LNCaP clone FGC (cell line): ENCODE data around the gene PRKG1.

Experiments used
- DNase-seq: peaks from one replicate; pipeline ENCODE4 v3.0.0-alpha.2; 2011; ENCODE audit warnings: low read depth
- H3K4me3 ChIP-seq: 2 replicates; pipeline ENCODE4 v1.5.1; 2011; ENCODE audit warnings: mild to moderate bottlenecking, low read depth, low read length, control low read depth
- TF ChIP-seq, protein P1 (sequence below): IDR thresholded peaks from 2 replicates; pipeline ENCODE4 v1.5.1; 2012; ENCODE audit warnings: mild to moderate bottlenecking; ENCODE audit not compliant: control insufficient read depth, insufficient read depth; ENCODE audit errors: extremely low read depth

PRKG1 gene

DNA sequence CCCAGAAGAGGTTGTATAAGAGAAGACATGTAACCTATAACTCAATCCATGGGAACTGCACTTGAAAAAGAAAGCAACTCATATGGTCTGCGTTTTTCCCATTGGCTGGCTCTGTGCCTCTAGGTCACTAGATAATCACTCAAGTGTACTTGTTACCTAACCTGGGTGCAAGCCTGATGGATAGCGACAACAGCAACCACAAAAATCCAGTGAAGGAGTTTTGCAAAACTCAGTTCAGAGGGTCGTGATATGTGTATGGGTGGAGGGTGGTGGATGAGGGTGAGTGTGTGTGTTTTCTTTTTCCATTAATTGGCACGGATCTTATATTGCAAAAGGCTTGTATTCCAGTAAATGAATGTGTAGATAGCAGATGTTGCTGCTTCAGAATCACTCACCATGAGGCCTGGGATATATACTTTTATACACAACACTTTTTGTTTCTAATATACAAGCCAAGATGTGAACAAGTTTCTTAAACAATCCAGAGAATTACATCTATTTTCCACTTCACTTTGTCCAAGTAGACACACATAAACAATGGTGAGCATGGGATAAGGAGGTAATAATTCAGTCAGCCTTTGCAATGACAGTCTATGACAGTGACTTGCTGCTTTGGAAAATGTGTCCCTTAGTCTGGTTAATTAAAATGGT, 952.9 kb downstream of the PRKG1 start:
- TF ChIP-seq, protein P1, sequence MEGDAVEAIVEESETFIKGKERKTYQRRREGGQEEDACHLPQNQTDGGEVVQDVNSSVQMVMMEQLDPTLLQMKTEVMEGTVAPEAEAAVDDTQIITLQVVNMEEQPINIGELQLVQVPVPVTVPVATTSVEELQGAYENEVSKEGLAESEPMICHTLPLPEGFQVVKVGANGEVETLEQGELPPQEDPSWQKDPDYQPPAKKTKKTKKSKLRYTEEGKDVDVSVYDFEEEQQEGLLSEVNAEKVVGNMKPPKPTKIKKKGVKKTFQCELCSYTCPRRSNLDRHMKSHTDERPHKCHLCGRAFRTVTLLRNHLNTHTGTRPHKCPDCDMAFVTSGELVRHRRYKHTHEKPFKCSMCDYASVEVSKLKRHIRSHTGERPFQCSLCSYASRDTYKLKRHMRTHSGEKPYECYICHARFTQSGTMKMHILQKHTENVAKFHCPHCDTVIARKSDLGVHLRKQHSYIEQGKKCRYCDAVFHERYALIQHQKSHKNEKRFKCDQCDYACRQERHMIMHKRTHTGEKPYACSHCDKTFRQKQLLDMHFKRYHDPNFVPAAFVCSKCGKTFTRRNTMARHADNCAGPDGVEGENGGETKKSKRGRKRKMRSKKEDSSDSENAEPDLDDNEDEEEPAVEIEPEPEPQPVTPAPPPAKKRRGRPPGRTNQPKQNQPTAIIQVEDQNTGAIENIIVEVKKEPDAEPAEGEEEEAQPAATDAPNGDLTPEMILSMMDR: no peak
- no peak for DNase-seq
- H3K4me3 ChIP-seq: no peak overlapping the region

DNA sequence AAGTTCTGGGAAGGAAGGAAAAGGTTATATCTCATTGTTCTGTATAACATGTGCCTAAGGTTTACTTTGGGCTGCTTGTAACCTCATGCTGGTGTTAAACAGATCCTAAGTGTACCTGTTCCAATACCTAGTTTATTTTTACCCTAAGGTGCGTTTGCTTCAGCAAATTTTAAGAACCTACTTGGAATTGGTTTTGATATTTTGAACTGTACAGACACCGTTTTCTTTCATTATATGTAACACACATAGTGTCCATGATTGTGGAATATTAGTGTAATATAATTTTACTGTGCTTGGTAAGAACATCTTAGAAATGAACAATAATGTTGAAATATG, 954.2 kb downstream of the PRKG1 start:
- H3K4me3 ChIP-seq: no peak overlapping the region
- TF ChIP-seq, protein P1: no peak
- DNase-seq: no peak

DNA sequence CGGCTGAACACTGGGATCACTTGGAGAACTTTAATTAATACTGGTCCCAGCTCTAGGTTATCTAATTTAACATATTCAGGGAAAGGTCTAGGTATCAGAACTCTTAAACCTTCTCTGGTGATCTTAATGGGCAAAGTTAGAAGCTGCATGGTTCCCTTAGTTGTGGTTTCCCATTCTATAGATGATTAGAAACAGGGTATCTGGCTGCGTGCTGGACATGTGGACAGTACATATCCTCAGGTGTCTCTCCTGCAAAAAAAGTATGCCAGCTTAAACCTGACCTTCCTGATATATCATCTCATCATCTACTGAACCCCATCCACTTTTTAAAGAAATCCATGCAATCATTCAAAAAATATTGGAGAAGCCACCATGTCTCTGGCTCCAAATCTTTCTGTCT, 955.3 kb downstream of the PRKG1 start:
- TF ChIP-seq, protein P1: no peak
- H3K4me3 ChIP-seq: no peak overlapping the region
- DNase-seq: no peak

DNA sequence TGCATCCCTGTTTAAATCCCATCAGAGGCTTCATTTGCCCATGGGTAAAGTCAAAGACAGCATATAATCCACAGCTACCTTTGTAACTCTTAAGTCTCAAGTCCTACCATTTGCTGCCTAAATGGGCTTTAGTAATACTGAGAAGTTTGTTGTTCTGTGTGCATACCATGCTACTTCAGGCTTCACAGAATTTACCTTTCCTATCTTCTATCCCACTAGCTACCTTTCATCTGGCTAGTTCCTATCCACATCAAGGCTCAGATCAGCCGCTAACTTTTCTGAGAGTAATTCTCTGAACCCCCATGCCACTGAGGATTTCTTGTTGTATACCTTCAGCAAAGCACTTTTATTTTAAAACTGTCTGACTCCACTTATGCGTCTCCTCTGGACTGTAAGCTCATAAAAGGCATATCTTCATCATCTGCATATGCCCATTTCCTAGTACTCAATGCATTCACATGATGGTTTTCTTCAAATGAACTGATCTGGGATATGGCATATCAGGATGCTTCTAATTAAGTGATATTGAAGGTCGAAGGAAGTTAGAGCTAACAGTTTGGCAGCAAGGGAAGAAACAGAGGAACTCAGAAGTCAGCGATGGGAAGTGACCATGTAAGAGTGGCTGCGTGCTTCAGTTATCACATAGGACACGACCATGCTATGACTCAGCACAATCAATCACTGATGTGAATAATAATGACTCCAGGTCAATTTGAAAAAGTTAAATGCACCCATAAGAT, 955.9 kb downstream of the PRKG1 start:
- TF ChIP-seq, protein P1: no peak
- DNase-seq: no peak

GRCh38 chr10:52030975-52031374, 956.7 kb downstream of the PRKG1 start:
- DNase-seq: no peak
- no peak overlapping the region for H3K4me3 ChIP-seq
- TF ChIP-seq, protein P1: no peak

More for the DNA sequence above, 955.9 kb downstream of the PRKG1 start:
- no peak overlapping the region for H3K4me3 ChIP-seq

GRCh38 chr10:52031771-52032170, 957.5 kb downstream of the PRKG1 start:
- TF ChIP-seq, protein P1: no peak
- DNase-seq: no peak
- no peak overlapping the region for H3K4me3 ChIP-seq
